ENCODE data around the gene NLRP5.

GRCh38 chr19:56109226-56109625 is 122.7 kb downstream of the NLRP5 start:
- no peak for TF ChIP-seq CTCF (IDR thresholded peaks at IDR 0.05)
- no peak for TF ChIP-seq POLR2A (IDR thresholded peaks at IDR 0.05)

All from uterus (tissue), 2 donors.